SK-N-SH (cell line): Measurements from ENCODE around the gene SNPH. TPM values are rescaled to one million over a fixed set of nuclear protein-coding genes. Genes with fewer than 3 reads are reported as not detected.

ENCODE experiments used
- CTCF ChIA-PET: fragments of 300-600, 350-600 bp; formaldehyde crosslinking; extraction: SDS; loops from one replicate; lab custom pipeline; 2021; lab: Yijun Ruan, JAX
- POLR2A ChIA-PET: fragments of 350-600 bp; sonication (Branson Sonifier 250); formaldehyde crosslinking; extraction: SDS; loops from one replicate; lab custom pipeline; 2020; ENCODE audit warnings: antibody characterized with exemption, inconsistent platforms; lab: Yijun Ruan, JAX
- DNase-seq: peaks from one replicate; pipeline ENCODE4 v3.0.0; 2012
- H2AFZ ChIP-seq: fragments of 200-600 bp; sonication (generic); 2 replicates; pipeline ENCODE4 v1.8.1; 2016; ENCODE audit warnings: antibody characterized with exemption, mild to moderate bottlenecking, low read depth
- H3F3A ChIP-seq: fragments of 200-600 bp; sonication (generic); replicated peaks from 2 replicates; pipeline ENCODE3; 2016; ENCODE audit warnings: antibody characterized with exemption, mild to moderate bottlenecking; ENCODE audit not compliant: insufficient read depth
- H3K27ac ChIP-seq, 2 experiments: fragments of 200-500 bp in 1 of 2; fragments of 200-600 bp in 1 of 2; sonication (Bioruptor generic) in 1 of 2; sonication (generic), shearing (Covaris generic) in 1 of 2; 2 replicates each; pipeline versions ENCODE4 v1.5.1 to v1.6.1; 2014 to 2016; ENCODE audit warnings: low read depth in 2 of 2, inconsistent platforms in 1 of 2, low read length in 1 of 2, mild to moderate bottlenecking in 1 of 2, mixed read lengths in 1 of 2
- H3K27me3 ChIP-seq: fragments of 200-600 bp; sonication (generic), shearing (Covaris generic); 2 replicates; pipeline ENCODE4 v1.6.1; 2016; ENCODE audit warnings: mixed run types; ENCODE audit not compliant: insufficient read depth
- H3K36me3 ChIP-seq, 2 experiments: fragments of 200-500 bp in 1 of 2; fragments of 200-600 bp in 1 of 2; sonication (Bioruptor generic) in 1 of 2; sonication (generic) in 1 of 2; replicated peaks in 1 of 2; 2 replicates each; pipeline versions ENCODE3 to v1.5.1; 2014 to 2016; ENCODE audit warnings: low read length in 1 of 2, mild to moderate bottlenecking in 1 of 2; ENCODE audit not compliant: insufficient read depth in 2 of 2, control insufficient read depth in 1 of 2
- H3K4me1 ChIP-seq, 2 experiments: fragments of 200-500 bp in 1 of 2; fragments of 200-600 bp in 1 of 2; sonication (Bioruptor generic) in 1 of 2; sonication (generic), shearing (Covaris generic) in 1 of 2; 2 replicates each; pipeline versions ENCODE4 v1.5.1 to v1.6.1; 2014 to 2016; ENCODE audit warnings: low read depth in 1 of 2, low read length in 1 of 2, mixed run types in 1 of 2; ENCODE audit not compliant: insufficient read depth in 2 of 2, control insufficient read depth in 1 of 2
- H3K4me2 ChIP-seq: fragments of 200-600 bp; sonication (generic), shearing (Covaris generic); 2 replicates; pipeline ENCODE4 v1.6.1; 2017; ENCODE audit warnings: mixed run types
- H3K4me3 ChIP-seq, 2 experiments: fragments of 200-500 bp in 1 of 2; fragments of 200-600 bp in 1 of 2; sonication (Bioruptor generic) in 1 of 2; sonication (generic), shearing (Covaris generic) in 1 of 2; 2 replicates each; pipeline versions ENCODE4 v1.5.1 to v1.8.1; 2014 to 2016; ENCODE audit warnings: low read depth in 2 of 2, inconsistent platforms in 1 of 2, low read length in 1 of 2, mild to moderate bottlenecking in 1 of 2, mixed read lengths in 1 of 2, moderate library complexity in 1 of 2
- H3K79me2 ChIP-seq: fragments of 200-600 bp; sonication (generic); 2 replicates; pipeline ENCODE4 v1.8.1; 2017; ENCODE audit warnings: mild to moderate bottlenecking; ENCODE audit not compliant: insufficient read depth
- H3K9ac ChIP-seq: fragments of 200-600 bp; sonication (generic); 2 replicates; pipeline ENCODE4 v1.6.1; 2017; ENCODE audit warnings: mixed run types
- H3K9me2 ChIP-seq: fragments of 200-600 bp; sonication (generic); 2 replicates; pipeline ENCODE4 v1.6.1; 2017; ENCODE audit warnings: mixed run types
- H3K9me3 ChIP-seq: fragments of 200-600 bp; sonication (generic); 2 replicates; pipeline ENCODE4 v1.6.1; 2017; ENCODE audit warnings: mixed run types, mild to moderate bottlenecking, moderate library complexity
- H4K20me1 ChIP-seq: fragments of 200-600 bp; sonication (generic); 2 replicates; pipeline ENCODE4 v1.6.1; 2017; ENCODE audit warnings: mild to moderate bottlenecking, mixed run types; ENCODE audit not compliant: insufficient read depth
- CHD2 ChIP-seq: fragments of 150-350 bp; IDR thresholded peaks from 2 replicates; pipeline ENCODE4 v1.6.1; 2018; ENCODE audit warnings: low read length; ENCODE audit not compliant: partially characterized antibody
- FOSL2 ChIP-seq: IDR thresholded peaks from 2 replicates; pipeline ENCODE4 v1.4.0; 2012; ENCODE audit warnings: low read depth, mild to moderate bottlenecking, moderate library complexity, borderline replicate concordance
- IRF3 ChIP-seq: fragments of 150-350 bp; IDR thresholded peaks from 2 replicates; pipeline ENCODE4 v1.6.1; 2016; ENCODE audit warnings: mild to moderate bottlenecking, low read depth, low read length
- NRF1 ChIP-seq: IDR thresholded peaks from 2 replicates; pipeline ENCODE4 v1.6.1; 2012; ENCODE audit warnings: low read depth, mild to moderate bottlenecking, low read length
- SIN3A ChIP-seq: IDR thresholded peaks from 2 replicates; pipeline ENCODE4 v1.6.1; 2012; ENCODE audit warnings: low read depth, mild to moderate bottlenecking, low read length, moderate library complexity, borderline replicate concordance
- WGBS: methylation state at CpG from one replicate; pipeline ENCODE4 v1.1.6; 2017; ENCODE audit warnings: low lambda C conversion rate; 5-methylcytosine and 5-hydroxymethylcytosine counted together
- polyA plus RNA-seq, 3 experiments: library from polyadenylated mRNA; depleted of rRNA; stranded (reverse); fragments of >200 nt; gene quantifications; 2 replicates each; pipeline ENCODE4 v1.2.3, GENCODE V29; 2012
- TF ChIP-seq, protein P1 (sequence below): IDR thresholded peaks from 2 replicates; pipeline ENCODE4 v1.6.1; 2012; ENCODE audit warnings: mild to moderate bottlenecking, low read depth, low read length, moderate library complexity
- TF ChIP-seq, protein P2 (sequence below): fragments of 200-600 bp; sonication (generic); IDR thresholded peaks from 2 replicates; pipeline ENCODE4 v1.6.1; 2017; ENCODE audit warnings: antibody characterized with exemption, mild to moderate bottlenecking, moderate library complexity

Gene SNPH
- polyA plus RNA-seq, 1 of the 3 experiments (the other 2 are of a cell fraction): 2.5 TPM

DNA sequence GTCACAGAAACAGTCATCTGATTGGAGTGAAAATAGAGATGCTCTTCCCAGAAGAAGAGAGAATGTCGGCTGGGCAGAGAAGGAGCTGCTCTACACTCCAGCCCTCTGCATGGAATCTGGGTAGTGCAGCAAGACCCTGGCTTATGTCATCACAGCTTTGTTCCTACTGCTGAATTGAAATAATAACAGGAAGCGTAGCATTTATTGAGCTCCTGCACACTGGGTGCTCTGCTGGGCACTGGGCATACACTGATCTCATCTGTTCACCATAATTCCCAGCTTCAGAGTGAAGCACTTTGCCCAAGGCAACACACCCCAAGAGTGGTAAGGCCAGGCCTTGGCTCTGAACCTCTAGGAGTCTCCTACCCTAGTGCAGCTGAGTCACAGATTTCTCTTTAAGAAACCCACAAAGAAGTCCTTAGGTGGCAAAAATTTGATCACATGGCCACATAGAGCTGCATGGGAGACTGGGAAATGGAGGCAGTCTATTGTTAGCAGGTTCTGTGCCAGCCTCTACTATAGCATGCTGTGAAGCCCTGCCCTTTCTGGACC, 66.7 kb downstream of the SNPH start:
- Histone ChIP-seq H3F3A (no peaks in the 10 kb centered on the region), H3K36me3 (peaks cover 10 to 13% of the 10 kb centered on the region in 2 experiments), H3K27ac (no peak overlapping the region), H3K4me3 (no peak overlapping the region), H3K79me2 (peaks cover 65% of the 10 kb centered on the region), H3K4me2 (no peak overlapping the region), H3K9me3 (no peaks in the 10 kb centered on the region), H4K20me1 (peaks cover 13% of the 10 kb centered on the region; the same call in 1 of the 2 replicates), H3K27me3 (no peaks in the 10 kb centered on the region), H2AFZ (no peak overlapping the region), H3K9me2 (no peaks in the 10 kb centered on the region), H3K9ac (no peak overlapping the region), H3K4me1 (peaks cover 4% of the 10 kb centered on the region in 2 experiments; a peak in 2 of 4 replicates)
- ChIA-PET CTCF (interaction anchor here (0.9 to 2.5 kb wide), 3 partner anchors 13 to 134 kb away, joined by 4 to 9 read pairs (median 4); partner anchors contain the start of gene NSFL1C), POLR2A (no interaction called here)
- WGBS: 93% methylated on average over 2 of the region's 2 CpGs
- DNase-seq: no peak
- no peak for TF ChIP-seq NRF1
- no peak for TF ChIP-seq FOSL2
- TF ChIP-seq, protein P1, sequence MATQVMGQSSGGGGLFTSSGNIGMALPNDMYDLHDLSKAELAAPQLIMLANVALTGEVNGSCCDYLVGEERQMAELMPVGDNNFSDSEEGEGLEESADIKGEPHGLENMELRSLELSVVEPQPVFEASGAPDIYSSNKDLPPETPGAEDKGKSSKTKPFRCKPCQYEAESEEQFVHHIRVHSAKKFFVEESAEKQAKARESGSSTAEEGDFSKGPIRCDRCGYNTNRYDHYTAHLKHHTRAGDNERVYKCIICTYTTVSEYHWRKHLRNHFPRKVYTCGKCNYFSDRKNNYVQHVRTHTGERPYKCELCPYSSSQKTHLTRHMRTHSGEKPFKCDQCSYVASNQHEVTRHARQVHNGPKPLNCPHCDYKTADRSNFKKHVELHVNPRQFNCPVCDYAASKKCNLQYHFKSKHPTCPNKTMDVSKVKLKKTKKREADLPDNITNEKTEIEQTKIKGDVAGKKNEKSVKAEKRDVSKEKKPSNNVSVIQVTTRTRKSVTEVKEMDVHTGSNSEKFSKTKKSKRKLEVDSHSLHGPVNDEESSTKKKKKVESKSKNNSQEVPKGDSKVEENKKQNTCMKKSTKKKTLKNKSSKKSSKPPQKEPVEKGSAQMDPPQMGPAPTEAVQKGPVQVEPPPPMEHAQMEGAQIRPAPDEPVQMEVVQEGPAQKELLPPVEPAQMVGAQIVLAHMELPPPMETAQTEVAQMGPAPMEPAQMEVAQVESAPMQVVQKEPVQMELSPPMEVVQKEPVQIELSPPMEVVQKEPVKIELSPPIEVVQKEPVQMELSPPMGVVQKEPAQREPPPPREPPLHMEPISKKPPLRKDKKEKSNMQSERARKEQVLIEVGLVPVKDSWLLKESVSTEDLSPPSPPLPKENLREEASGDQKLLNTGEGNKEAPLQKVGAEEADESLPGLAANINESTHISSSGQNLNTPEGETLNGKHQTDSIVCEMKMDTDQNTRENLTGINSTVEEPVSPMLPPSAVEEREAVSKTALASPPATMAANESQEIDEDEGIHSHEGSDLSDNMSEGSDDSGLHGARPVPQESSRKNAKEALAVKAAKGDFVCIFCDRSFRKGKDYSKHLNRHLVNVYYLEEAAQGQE: no peak
- no peak for TF ChIP-seq SIN3A
- no peak for TF ChIP-seq CHD2
- TF ChIP-seq IRF3: no peak

DNA sequence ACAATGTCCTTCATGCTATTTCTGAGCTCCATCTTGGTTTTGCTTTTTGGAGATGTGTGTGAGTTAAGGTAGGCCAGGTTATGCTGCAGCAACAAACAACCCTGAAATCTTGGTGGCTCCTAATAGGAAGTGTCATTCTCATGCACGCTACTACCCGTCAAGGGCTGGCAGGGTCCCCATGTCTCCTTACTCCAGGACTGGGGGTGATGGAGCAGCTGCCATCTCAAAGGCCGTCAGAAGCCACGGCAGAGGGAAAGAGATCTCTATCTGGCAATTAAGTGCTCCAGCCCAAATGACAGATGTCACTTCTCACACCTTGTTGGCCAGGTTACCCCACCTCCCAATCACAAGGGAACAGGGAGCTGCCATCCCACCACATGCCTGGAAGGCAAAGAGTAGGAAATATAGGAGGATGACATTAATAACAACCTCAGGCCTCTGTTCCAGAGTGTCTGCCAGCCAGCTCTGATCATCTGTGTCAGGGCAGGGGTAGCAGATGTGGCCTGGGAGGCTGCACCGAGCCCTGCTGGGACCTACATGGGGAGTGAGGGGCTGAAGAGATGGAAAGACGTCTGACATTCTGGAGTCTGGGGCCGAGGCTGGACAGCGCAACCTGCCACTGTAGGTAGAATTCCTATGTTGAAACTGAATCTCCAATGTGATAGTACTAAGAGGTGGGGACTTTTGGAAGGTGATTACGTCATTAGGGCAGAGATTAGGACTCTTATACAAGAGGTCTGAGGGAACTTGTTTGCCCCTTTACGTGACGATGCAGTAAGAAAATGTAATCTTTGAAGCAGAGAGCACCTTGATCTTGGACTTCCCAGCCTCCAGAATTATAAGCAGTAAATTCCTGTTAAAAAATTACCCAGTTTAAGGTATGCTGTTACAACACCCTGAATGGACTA, 67.6 kb downstream of the SNPH start:
- WGBS: over 99% methylated on average over 11 of the region's 11 CpGs
- no peaks in the 10 kb centered on the region for H3K9me2 ChIP-seq
- DNase-seq: no peak
- H3K36me3 ChIP-seq: peaks cover 10 to 13% of the 10 kb centered on the region in 2 experiments
- ChIA-PET CTCF (interaction anchor here (0.9 to 2.5 kb wide), 3 partner anchors 12 to 133 kb away, joined by 4 to 9 read pairs (median 4); partner anchors contain the start of gene NSFL1C), POLR2A (no interaction called here)
- no peak overlapping the region for H3K9ac ChIP-seq
- no peak overlapping the region for H3K4me3 ChIP-seq
- no peaks in the 10 kb centered on the region for H3F3A ChIP-seq
- no peak overlapping the region for H2AFZ ChIP-seq
- TF ChIP-seq IRF3: no peak
- TF ChIP-seq, protein P2, sequence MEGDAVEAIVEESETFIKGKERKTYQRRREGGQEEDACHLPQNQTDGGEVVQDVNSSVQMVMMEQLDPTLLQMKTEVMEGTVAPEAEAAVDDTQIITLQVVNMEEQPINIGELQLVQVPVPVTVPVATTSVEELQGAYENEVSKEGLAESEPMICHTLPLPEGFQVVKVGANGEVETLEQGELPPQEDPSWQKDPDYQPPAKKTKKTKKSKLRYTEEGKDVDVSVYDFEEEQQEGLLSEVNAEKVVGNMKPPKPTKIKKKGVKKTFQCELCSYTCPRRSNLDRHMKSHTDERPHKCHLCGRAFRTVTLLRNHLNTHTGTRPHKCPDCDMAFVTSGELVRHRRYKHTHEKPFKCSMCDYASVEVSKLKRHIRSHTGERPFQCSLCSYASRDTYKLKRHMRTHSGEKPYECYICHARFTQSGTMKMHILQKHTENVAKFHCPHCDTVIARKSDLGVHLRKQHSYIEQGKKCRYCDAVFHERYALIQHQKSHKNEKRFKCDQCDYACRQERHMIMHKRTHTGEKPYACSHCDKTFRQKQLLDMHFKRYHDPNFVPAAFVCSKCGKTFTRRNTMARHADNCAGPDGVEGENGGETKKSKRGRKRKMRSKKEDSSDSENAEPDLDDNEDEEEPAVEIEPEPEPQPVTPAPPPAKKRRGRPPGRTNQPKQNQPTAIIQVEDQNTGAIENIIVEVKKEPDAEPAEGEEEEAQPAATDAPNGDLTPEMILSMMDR: no peak
- H3K9me3 ChIP-seq: no peaks in the 10 kb centered on the region
- H3K4me2 ChIP-seq: no peak overlapping the region
- peaks cover 13% of the 10 kb centered on the region; the same call in 1 of the 2 replicates for H4K20me1 ChIP-seq
- no peaks in the 10 kb centered on the region for H3K27me3 ChIP-seq
- no peak overlapping the region for H3K27ac ChIP-seq
- peaks cover 56% of the 10 kb centered on the region for H3K79me2 ChIP-seq
- no peaks in the 10 kb centered on the region; a peak in 2 of 4 replicates for H3K4me1 ChIP-seq
